ENCODE measurements around the gene UBAC2. TPM values are rescaled to one million over a fixed set of nuclear protein-coding genes. Genes with fewer than 3 reads are reported as not detected.

Gene UBAC2
- total and polyA plus RNA-seq, 2 donors (not counting 3 experiments of a cell fraction or from before 2014, with no cell fraction given), result 45.7 to 54.4 TPM

- no peak for TF ChIP-seq POLR2A (IDR thresholded peaks at IDR 0.05; ENCODE audit: low read depth, low read length)
- TF ChIP-seq EZH2 (IDR thresholded peaks at IDR 0.05; ENCODE audit: borderline replicate concordance, low read depth, low read length, severe bottlenecking), result no peak
- TF ChIP-seq POLR2AphosphoS5 (IDR thresholded peaks at IDR 0.05; ENCODE audit: insufficient read depth, low read depth, low read length), result no peak
- no peak for TF ChIP-seq JUN (IDR thresholded peaks at IDR 0.05; ENCODE audit: borderline replicate concordance, insufficient read depth, insufficient read length, low read depth)
- Histone ChIP-seq H3K4me1 (ENCODE audit: control insufficient read depth, extremely low read depth, insufficient read depth, low read length) (no peaks in the 10 kb centered on the region), H3K36me3 (ENCODE audit: control insufficient read depth in 2 of 2, extremely low read depth in 1 of 2, insufficient read depth in 2 of 2, low read length in 2 of 2) (no peaks in the 10 kb centered on the region), H3K9ac (replicated peaks; ENCODE audit: extremely low read depth, insufficient read depth, low read length) (no peak overlapping the region), H3K79me2 (ENCODE audit: control insufficient read depth, insufficient read depth, low read length) (no peaks in the 10 kb centered on the region), H4K20me1 (replicated peaks; ENCODE audit: control insufficient read depth, extremely low read depth, insufficient read depth, low read length) (no peaks in the 10 kb centered on the region), H2AFZ (ENCODE audit: low read depth, low read length) (no peak overlapping the region), H3K4me2 (ENCODE audit: insufficient read depth, low read length) (no peak overlapping the region), H3K9me3 (replicated peaks; ENCODE audit: control insufficient read depth, insufficient read depth, low read length) (no peaks in the 10 kb centered on the region), H3K9me1 (replicated peaks; ENCODE audit: control insufficient read depth, extremely low read depth, insufficient read depth, low read length) (no peaks in the 10 kb centered on the region), H3K4me3 (replicated peaks in 1 of 3; ENCODE audit: insufficient read depth in 1 of 3, low read depth in 1 of 3, low read length in 3 of 3) (no peak overlapping the region), H3K27me3 (ENCODE audit: control insufficient read depth in 2 of 2, insufficient read depth in 2 of 2, low read length in 2 of 2) (peaks cover 0 to 2% of the 10 kb centered on the region in 2 experiments), H3K27ac (ENCODE audit: insufficient read depth, low read depth, low read length) (no peak overlapping the region)
- intact Hi-C loops (cut with micrococcal nuclease) (no loop called here), dilution Hi-C loops (cut with MboI; ENCODE audit: extremely low pct_ligation_motif_present, low sequenced_read_pairs) (no loop called here)
- DNase-seq (ENCODE audit: low read depth, low spot score) (no peak), FAIRE-seq (no peak)
- BruUV-seq (replicated peaks), result no TSS peak
- POLR2A ChIA-PET, result no interaction called here
- CTCF ChIA-PET, result interaction anchor here (1.7 kb wide), 1 partner anchor 153 kb away, joined by 5 read pairs; no protein-coding TSS in a partner anchor
Measured at GRCh38 chr13:99422586-99423220, 222.0 kb downstream of the UBAC2 start.

DNA sequence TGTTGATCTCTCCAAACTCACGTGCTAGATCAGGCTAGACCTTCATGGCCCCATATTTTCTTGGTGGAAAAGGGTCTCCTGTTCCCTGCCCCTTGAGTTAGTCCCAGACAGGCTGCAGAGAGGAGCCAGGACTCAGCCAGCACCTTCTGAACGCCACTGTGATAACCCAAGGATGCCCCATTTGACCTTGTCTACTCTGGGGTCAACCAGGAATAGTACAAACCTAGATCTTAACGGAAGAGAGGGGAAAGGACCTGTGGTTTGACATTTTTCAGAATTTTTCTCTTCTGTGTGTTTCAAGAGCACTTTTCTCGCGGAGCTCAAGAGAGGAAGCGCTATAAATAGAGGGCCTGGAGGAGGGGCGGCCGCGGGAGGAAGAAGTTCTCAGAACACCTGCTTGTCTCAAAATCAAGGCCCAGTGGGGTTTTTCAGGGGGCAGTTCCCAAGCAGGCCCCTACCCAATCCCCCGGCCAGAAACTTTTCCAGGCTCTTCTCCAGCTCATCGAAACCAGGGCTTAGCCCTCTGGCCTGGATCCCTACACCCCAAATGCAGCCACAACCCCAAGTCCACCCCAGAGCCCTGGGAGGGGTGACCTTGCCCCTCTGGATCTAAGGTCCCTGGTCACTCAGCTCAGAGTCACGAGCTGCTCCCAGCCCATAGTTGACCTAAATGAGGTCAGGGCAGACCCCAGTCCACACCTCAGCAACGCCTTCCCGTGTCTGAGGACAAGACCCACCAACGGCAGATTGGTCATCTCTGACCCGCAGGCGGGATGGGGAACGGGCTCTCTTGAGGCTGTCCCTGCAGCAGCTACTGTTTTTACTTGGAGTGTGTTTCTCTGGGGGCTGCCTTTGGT, 225.1 kb downstream of the UBAC2 start:
- Histone ChIP-seq H3K9me3 (replicated peaks; ENCODE audit: control insufficient read depth, insufficient read depth, low read length) (no peaks in the 10 kb centered on the region), H3K79me2 (ENCODE audit: control insufficient read depth, insufficient read depth, low read length) (no peaks in the 10 kb centered on the region), H3K27me3 (ENCODE audit: control insufficient read depth in 2 of 2, insufficient read depth in 2 of 2, low read length in 2 of 2) (peaks cover 0 to 2% of the 10 kb centered on the region in 2 experiments), H3K36me3 (ENCODE audit: control insufficient read depth in 2 of 2, extremely low read depth in 1 of 2, insufficient read depth in 2 of 2, low read length in 2 of 2) (no peaks in the 10 kb centered on the region), H3K27ac (ENCODE audit: insufficient read depth, low read depth, low read length) (no peak overlapping the region), H3K4me2 (ENCODE audit: insufficient read depth, low read length) (no peak overlapping the region), H4K20me1 (replicated peaks; ENCODE audit: control insufficient read depth, extremely low read depth, insufficient read depth, low read length) (no peaks in the 10 kb centered on the region), H3K4me1 (ENCODE audit: control insufficient read depth, extremely low read depth, insufficient read depth, low read length) (no peaks in the 10 kb centered on the region), H3K4me3 (replicated peaks in 1 of 3; ENCODE audit: insufficient read depth in 1 of 3, low read depth in 1 of 3, low read length in 3 of 3) (no peak overlapping the region), H3K9me1 (replicated peaks; ENCODE audit: control insufficient read depth, extremely low read depth, insufficient read depth, low read length) (no peaks in the 10 kb centered on the region), H3K9ac (replicated peaks; ENCODE audit: extremely low read depth, insufficient read depth, low read length) (no peak overlapping the region), H2AFZ (ENCODE audit: low read depth, low read length) (no peak overlapping the region)
- POLR2A ChIA-PET, result no interaction called here
- DNase-seq (ENCODE audit: low read depth, low spot score) (no peak), FAIRE-seq (no peak)
- CTCF ChIA-PET, result interaction anchor here (1.0 to 1.5 kb wide), 2 partner anchors 9 to 10 kb away, joined by 3 read pairs; no protein-coding TSS in a partner anchor
- TF ChIP-seq JUN (IDR thresholded peaks at IDR 0.05; ENCODE audit: borderline replicate concordance, insufficient read depth, insufficient read length, low read depth) (no peak), MAX (IDR thresholded peaks at IDR 0.05; ENCODE audit: insufficient read depth, insufficient read length) (no peak), POLR2AphosphoS5 (IDR thresholded peaks at IDR 0.05; ENCODE audit: insufficient read depth, low read depth, low read length) (no peak)
- TF ChIP-seq, protein P1, sequence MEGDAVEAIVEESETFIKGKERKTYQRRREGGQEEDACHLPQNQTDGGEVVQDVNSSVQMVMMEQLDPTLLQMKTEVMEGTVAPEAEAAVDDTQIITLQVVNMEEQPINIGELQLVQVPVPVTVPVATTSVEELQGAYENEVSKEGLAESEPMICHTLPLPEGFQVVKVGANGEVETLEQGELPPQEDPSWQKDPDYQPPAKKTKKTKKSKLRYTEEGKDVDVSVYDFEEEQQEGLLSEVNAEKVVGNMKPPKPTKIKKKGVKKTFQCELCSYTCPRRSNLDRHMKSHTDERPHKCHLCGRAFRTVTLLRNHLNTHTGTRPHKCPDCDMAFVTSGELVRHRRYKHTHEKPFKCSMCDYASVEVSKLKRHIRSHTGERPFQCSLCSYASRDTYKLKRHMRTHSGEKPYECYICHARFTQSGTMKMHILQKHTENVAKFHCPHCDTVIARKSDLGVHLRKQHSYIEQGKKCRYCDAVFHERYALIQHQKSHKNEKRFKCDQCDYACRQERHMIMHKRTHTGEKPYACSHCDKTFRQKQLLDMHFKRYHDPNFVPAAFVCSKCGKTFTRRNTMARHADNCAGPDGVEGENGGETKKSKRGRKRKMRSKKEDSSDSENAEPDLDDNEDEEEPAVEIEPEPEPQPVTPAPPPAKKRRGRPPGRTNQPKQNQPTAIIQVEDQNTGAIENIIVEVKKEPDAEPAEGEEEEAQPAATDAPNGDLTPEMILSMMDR (IDR thresholded peaks at IDR 0.05; ENCODE audit: extremely low read depth in 1 of 2, insufficient read depth in 1 of 2, low read depth in 1 of 2, low read length in 2 of 2), result no peak
- dilution Hi-C loops (cut with MboI; ENCODE audit: extremely low pct_ligation_motif_present, low sequenced_read_pairs), result no loop called here
- no TSS peak for BruUV-seq (replicated peaks)
- intact Hi-C loops (cut with micrococcal nuclease), result no loop called here
